GM23338 (cell line): ENCODE results near the gene UBE2G1. TPM values are rescaled to one million over a fixed set of nuclear protein-coding genes. Genes with fewer than 3 reads are reported as not detected.
A peak's percentile ranks its signal among the peaks of the same experiment; 100 is the strongest.

ENCODE experiments used
- ATAC-seq: fragments of 200-7000 bp; cut with Tn5 transposase; 3 replicates; pipeline ENCODE4 v1.9.1; 2020
- DNase-seq: peaks from one replicate; pipeline ENCODE4 v3.0.0-alpha.2; 2015; ENCODE audit warnings: low spot score
- H2AFZ ChIP-seq: fragments of 200-600 bp; sonication (generic); 2 replicates; pipeline ENCODE4 v1.8.0; 2016; ENCODE audit warnings: antibody characterized with exemption, mild to moderate bottlenecking, moderate library complexity
- H3F3A ChIP-seq: fragments of 200-600 bp; sonication (generic); replicated peaks from 2 replicates; pipeline ENCODE4 v1.8.0; 2017; ENCODE audit warnings: antibody characterized with exemption, mixed run types, low read depth
- H3K27ac ChIP-seq: fragments of 200-600 bp; sonication (generic); 2 replicates; pipeline ENCODE4 v1.6.1; 2016; ENCODE audit warnings: low read depth
- H3K27me3 ChIP-seq: fragments of 200-600 bp; sonication (generic); 2 replicates; pipeline ENCODE4 v1.8.0; 2016; ENCODE audit warnings: mild to moderate bottlenecking, mixed run types, moderate library complexity; ENCODE audit not compliant: insufficient read depth
- H3K36me3 ChIP-seq: fragments of 200-600 bp; sonication (generic); 2 replicates; pipeline ENCODE4 v1.8.0; 2016; ENCODE audit warnings: mild to moderate bottlenecking; ENCODE audit not compliant: insufficient read depth
- H3K4me1 ChIP-seq: fragments of 200-600 bp; sonication (generic); 2 replicates; pipeline ENCODE4 v1.8.0; 2016; ENCODE audit warnings: mild to moderate bottlenecking, moderate library complexity; ENCODE audit not compliant: insufficient read depth
- H3K4me2 ChIP-seq: fragments of 200-600 bp; sonication (generic); 2 replicates; pipeline ENCODE4 v1.7.1; 2017; ENCODE audit warnings: mixed run types
- H3K4me3 ChIP-seq: fragments of 200-600 bp; sonication (generic); 2 replicates; pipeline ENCODE4 v1.6.1; 2016; ENCODE audit warnings: mixed run types
- H3K79me2 ChIP-seq: fragments of 200-600 bp; sonication (generic); replicated peaks from 2 replicates; pipeline ENCODE4 v1.8.0; 2017; ENCODE audit warnings: mild to moderate bottlenecking; ENCODE audit not compliant: insufficient read depth
- H3K9me2 ChIP-seq: fragments of 200-600 bp; sonication (generic); 2 replicates; pipeline ENCODE4 v1.8.0; 2017; ENCODE audit not compliant: insufficient read depth
- H4K20me1 ChIP-seq: fragments of 200-600 bp; sonication (generic); replicated peaks from 2 replicates; pipeline ENCODE4 v1.8.0; 2017; ENCODE audit warnings: mild to moderate bottlenecking; ENCODE audit not compliant: insufficient read depth
- H3K27ac Mint-ChIP-seq: 2 replicates; pipeline ENCODE4 v1.8.0; 2020; ENCODE audit warnings: inconsistent platforms, mild to moderate bottlenecking, moderate library complexity, mixed read lengths
- H3K27me3 Mint-ChIP-seq: 3 replicates; pipeline ENCODE4 v1.8.0; 2022; ENCODE audit warnings: low read depth, mild to moderate bottlenecking, moderate library complexity, mixed read lengths, inconsistent platforms; ENCODE audit not compliant: insufficient read depth, poor library complexity
- H3K36me3 Mint-ChIP-seq: 3 replicates; pipeline ENCODE4 v1.8.0; 2021; ENCODE audit warnings: low read depth, mild to moderate bottlenecking, inconsistent platforms, moderate library complexity, mixed read lengths
- H3K4me1 Mint-ChIP-seq: 3 replicates; pipeline ENCODE4 v1.8.0; 2020; ENCODE audit warnings: mild to moderate bottlenecking, inconsistent platforms, mixed read lengths
- H3K4me3 Mint-ChIP-seq: 3 replicates; pipeline ENCODE4 v1.8.0; 2021; ENCODE audit warnings: moderate library complexity, mild to moderate bottlenecking, inconsistent platforms, mixed read lengths
- H3K9me3 Mint-ChIP-seq: 3 replicates; pipeline ENCODE4 v1.8.0; 2020; ENCODE audit warnings: moderate library complexity, mild to moderate bottlenecking, inconsistent platforms, mixed read lengths
- CREB1 ChIP-seq: fragments of 250-450 bp; sonication (Bioruptor Pico); IDR thresholded peaks from 2 replicates; pipeline ENCODE4 v1.5.0; 2020; ENCODE audit warnings: low read depth, mild to moderate bottlenecking, moderate library complexity
- EZH2 ChIP-seq: fragments of 200-600 bp; sonication (generic); IDR thresholded peaks from one replicate; pipeline ENCODE4 v1.8.0; 2017; ENCODE audit warnings: antibody characterized with exemption, mild to moderate bottlenecking, low read depth; ENCODE audit not compliant: unreplicated experiment
- EZH2phosphoT487 ChIP-seq: fragments of 200-600 bp; sonication (generic); IDR thresholded peaks from one replicate; pipeline ENCODE4 v1.8.1; 2018; ENCODE audit warnings: antibody characterized with exemption; ENCODE audit not compliant: unreplicated experiment
- JUNB ChIP-seq: IDR thresholded peaks from one replicate; pipeline ENCODE4 v1.6.1; 2016; ENCODE audit warnings: antibody characterized with exemption; ENCODE audit not compliant: unreplicated experiment
- NANOG ChIP-seq: IDR thresholded peaks from 2 replicates; pipeline ENCODE4 v1.6.1; 2016; ENCODE audit warnings: antibody characterized with exemption, borderline replicate concordance
- POLR2AphosphoS5 ChIP-seq: IDR thresholded peaks from 2 replicates; pipeline ENCODE4 v1.6.1; 2016; ENCODE audit warnings: antibody characterized with exemption, low read depth
- STAT1 ChIP-seq: IDR thresholded peaks from one replicate; pipeline ENCODE4 v1.6.1; 2016; ENCODE audit warnings: antibody characterized with exemption; ENCODE audit not compliant: unreplicated experiment
- ZNF114 ChIP-seq: fragments of 250-450 bp; sonication (Bioruptor Pico); IDR thresholded peaks from 2 replicates; pipeline ENCODE4 v1.5.0; 2020; ENCODE audit warnings: mild to moderate bottlenecking, moderate library complexity
- ZNF331 ChIP-seq: fragments of 250-450 bp; sonication (Bioruptor Pico); IDR thresholded peaks from 2 replicates; pipeline ENCODE4 v1.5.0; 2020; ENCODE audit warnings: low read depth, mild to moderate bottlenecking, moderate library complexity
- long read RNA-seq: library from polyadenylated mRNA; unstranded; transcript quantifications from one replicate; pipeline ENCODE4 v2.0.0, GENCODE V29; 2020; ENCODE audit not compliant: unreplicated experiment
- polyA plus RNA-seq: library from polyadenylated mRNA; unstranded; fragments of >200 nt; fragmentation: Nextera tagmentation; extraction: Ambion mirVana; gene quantifications from 2 replicates; pipeline ENCODE4 v1.2.1, GENCODE V29; 2016
- total RNA-seq: library from RNA; depleted of rRNA; stranded (reverse); fragments of >200 nt; shearing (Covaris generic); gene quantifications from 2 replicates; pipeline ENCODE4 v1.2.3, GENCODE V29; 2014; rRNA removed
- TF ChIP-seq, protein P1 (sequence below): fragments of 250-450 bp; sonication (Bioruptor Pico); IDR thresholded peaks from 2 replicates; pipeline ENCODE4 v1.5.0; 2020; ENCODE audit warnings: mild to moderate bottlenecking, moderate library complexity
- TF ChIP-seq, protein P2 (sequence below): IDR thresholded peaks from one replicate; pipeline ENCODE4 v1.6.1; 2018; ENCODE audit warnings: antibody characterized with exemption; ENCODE audit not compliant: unreplicated experiment
- TF ChIP-seq, protein P3 (sequence below): IDR thresholded peaks from 2 replicates; pipeline ENCODE4 v1.6.1; 2016; ENCODE audit warnings: antibody characterized with exemption

UBE2G1 gene, protein sequence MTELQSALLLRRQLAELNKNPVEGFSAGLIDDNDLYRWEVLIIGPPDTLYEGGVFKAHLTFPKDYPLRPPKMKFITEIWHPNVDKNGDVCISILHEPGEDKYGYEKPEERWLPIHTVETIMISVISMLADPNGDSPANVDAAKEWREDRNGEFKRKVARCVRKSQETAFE
- total RNA-seq (145 and 161 TPM in 2 replicates), polyA plus RNA-seq (64.2 and 71.9 TPM in 2 replicates)
- long read RNA-seq, transcript UBE2G1-201 (6 exons, 3,974 nt) = major isoform, 31 of 46 reads
- long read RNA-seq, partial matches to known transcripts = 4 of 46 reads
- long read RNA-seq, other reads (novel, unspliced or antisense) = 9 of 46 reads

DNA sequence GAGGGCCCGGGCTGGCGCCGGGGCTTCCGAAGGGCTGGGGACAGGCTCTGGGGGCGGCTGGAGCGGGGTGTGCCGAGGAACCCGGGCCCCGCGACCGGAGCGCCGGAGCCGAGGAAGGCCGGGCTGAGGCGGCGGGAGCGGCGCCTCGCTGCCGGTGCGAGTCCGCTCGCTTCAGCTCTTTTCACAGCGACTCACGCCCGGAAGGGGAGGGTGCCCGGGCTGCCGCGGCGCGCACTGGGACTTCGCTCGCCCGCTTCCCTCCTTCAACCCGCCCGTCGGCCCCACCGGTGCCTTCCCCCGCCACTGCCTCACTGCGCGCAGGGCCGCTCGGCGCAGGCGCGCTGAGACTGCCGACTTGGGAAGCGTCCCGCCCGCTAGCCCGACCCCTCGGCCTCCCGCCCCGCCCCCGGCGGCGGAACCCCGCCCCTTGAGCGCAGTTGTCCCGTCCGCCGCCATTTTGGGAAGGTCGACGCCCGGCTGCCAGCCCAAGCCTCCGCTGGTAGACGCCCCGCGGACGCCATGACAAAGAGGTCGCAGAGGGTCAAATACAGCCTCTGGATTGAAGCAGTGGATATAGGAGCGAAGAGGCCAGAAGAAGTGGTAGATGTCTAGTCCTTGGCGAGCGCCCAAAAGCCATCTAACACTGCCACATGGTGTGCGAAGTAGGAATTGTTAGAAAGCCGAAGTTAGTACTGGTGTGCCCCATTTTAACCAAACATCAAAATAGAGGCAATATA is at the start of gene UBE2G1:
TSS of gene UBE2G1 (minus strand) at position 349 of the 737 bp plus-strand sequence. CDS start 359 bp downstream, outside the sequence.
- Histone ChIP-seq H3K9me2 (no peaks in the 10 kb centered on the region), H3K27ac (peak within 1 kb of the TSS; percentile 95), H3K4me2 (peak within 1 kb of the TSS; percentile 85), H3K4me1 (peaks cover 12% of the 10 kb centered on the region), H3K4me3 (peak within 1 kb of the TSS; percentile 93), H3K27me3 (no peaks in the 10 kb centered on the region), H4K20me1 (peaks cover 17% of the 10 kb centered on the region), H3F3A (no peaks in the 10 kb centered on the region), H3K79me2 (peaks cover 48% of the 10 kb centered on the region), H3K36me3 (no peaks in the 10 kb centered on the region), H2AFZ (no peak within 1 kb of the TSS)
- Mint-ChIP-seq H3K4me1 (peaks cover 17% of the 10 kb centered on the region), H3K4me3 (peak within 1 kb of the TSS; percentile 66), H3K36me3 (peaks cover 28% of the 10 kb centered on the region), H3K9me3 (0 out of 3 replicates have a peak, but pooled peaks cover 9% of the 10 kb centered on the region), H3K27me3 (peaks cover 2% of the 10 kb centered on the region), H3K27ac (peak within 1 kb of the TSS; percentile 93)
- ATAC-seq (peak; percentile 82), DNase-seq (peak; percentile 99)
- TF ChIP-seq EZH2 (no peak), CREB1 (peak; percentile 56; the same call in 1 of the 2 replicates), POLR2AphosphoS5 (peak; percentile 97), JUNB (no peak), EZH2phosphoT487 (no peak), ZNF114 (CRISPR knock-in tag) (no peak), NANOG (0 out of 2 replicates have a peak, but pooled peaks have one; percentile 1), ZNF331 (CRISPR knock-in tag) (no peak), STAT1 (no peak)
- TF ChIP-seq, protein P1, sequence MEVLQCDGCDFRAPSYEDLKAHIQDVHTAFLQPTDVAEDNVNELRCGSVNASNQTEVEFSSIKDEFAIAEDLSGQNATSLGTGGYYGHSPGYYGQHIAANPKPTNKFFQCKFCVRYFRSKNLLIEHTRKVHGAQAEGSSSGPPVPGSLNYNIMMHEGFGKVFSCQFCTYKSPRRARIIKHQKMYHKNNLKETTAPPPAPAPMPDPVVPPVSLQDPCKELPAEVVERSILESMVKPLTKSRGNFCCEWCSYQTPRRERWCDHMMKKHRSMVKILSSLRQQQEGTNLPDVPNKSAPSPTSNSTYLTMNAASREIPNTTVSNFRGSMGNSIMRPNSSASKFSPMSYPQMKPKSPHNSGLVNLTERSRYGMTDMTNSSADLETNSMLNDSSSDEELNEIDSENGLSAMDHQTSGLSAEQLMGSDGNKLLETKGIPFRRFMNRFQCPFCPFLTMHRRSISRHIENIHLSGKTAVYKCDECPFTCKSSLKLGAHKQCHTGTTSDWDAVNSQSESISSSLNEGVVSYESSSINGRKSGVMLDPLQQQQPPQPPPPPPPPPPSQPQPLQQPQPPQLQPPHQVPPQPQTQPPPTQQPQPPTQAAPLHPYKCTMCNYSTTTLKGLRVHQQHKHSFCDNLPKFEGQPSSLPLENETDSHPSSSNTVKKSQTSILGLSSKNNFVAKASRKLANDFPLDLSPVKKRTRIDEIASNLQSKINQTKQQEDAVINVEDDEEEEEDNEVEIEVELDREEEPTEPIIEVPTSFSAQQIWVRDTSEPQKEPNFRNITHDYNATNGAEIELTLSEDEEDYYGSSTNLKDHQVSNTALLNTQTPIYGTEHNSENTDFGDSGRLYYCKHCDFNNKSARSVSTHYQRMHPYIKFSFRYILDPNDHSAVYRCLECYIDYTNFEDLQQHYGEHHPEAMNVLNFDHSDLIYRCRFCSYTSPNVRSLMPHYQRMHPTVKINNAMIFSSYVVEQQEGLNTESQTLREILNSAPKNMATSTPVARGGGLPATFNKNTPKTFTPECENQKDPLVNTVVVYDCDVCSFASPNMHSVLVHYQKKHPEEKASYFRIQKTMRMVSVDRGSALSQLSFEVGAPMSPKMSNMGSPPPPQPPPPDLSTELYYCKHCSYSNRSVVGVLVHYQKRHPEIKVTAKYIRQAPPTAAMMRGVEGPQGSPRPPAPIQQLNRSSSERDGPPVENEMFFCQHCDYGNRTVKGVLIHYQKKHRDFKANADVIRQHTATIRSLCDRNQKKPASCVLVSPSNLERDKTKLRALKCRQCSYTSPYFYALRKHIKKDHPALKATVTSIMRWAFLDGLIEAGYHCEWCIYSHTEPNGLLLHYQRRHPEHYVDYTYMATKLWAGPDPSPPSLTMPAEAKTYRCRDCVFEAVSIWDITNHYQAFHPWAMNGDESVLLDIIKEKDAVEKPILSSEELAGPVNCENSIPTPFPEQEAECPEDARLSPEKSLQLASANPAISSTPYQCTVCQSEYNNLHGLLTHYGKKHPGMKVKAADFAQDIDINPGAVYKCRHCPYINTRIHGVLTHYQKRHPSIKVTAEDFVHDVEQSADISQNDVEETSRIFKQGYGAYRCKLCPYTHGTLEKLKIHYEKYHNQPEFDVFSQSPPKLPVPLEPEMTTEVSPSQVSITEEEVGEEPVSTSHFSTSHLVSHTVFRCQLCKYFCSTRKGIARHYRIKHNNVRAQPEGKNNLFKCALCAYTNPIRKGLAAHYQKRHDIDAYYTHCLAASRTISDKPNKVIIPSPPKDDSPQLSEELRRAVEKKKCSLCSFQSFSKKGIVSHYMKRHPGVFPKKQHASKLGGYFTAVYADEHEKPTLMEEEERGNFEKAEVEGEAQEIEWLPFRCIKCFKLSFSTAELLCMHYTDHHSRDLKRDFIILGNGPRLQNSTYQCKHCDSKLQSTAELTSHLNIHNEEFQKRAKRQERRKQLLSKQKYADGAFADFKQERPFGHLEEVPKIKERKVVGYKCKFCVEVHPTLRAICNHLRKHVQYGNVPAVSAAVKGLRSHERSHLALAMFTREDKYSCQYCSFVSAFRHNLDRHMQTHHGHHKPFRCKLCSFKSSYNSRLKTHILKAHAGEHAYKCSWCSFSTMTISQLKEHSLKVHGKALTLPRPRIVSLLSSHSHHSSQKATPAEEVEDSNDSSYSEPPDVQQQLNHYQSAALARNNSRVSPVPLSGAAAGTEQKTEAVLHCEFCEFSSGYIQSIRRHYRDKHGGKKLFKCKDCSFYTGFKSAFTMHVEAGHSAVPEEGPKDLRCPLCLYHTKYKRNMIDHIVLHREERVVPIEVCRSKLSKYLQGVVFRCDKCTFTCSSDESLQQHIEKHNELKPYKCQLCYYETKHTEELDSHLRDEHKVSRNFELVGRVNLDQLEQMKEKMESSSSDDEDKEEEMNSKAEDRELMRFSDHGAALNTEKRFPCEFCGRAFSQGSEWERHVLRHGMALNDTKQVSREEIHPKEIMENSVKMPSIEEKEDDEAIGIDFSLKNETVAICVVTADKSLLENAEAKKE (CRISPR knock-in tag) = no peak
- TF ChIP-seq, protein P2, sequence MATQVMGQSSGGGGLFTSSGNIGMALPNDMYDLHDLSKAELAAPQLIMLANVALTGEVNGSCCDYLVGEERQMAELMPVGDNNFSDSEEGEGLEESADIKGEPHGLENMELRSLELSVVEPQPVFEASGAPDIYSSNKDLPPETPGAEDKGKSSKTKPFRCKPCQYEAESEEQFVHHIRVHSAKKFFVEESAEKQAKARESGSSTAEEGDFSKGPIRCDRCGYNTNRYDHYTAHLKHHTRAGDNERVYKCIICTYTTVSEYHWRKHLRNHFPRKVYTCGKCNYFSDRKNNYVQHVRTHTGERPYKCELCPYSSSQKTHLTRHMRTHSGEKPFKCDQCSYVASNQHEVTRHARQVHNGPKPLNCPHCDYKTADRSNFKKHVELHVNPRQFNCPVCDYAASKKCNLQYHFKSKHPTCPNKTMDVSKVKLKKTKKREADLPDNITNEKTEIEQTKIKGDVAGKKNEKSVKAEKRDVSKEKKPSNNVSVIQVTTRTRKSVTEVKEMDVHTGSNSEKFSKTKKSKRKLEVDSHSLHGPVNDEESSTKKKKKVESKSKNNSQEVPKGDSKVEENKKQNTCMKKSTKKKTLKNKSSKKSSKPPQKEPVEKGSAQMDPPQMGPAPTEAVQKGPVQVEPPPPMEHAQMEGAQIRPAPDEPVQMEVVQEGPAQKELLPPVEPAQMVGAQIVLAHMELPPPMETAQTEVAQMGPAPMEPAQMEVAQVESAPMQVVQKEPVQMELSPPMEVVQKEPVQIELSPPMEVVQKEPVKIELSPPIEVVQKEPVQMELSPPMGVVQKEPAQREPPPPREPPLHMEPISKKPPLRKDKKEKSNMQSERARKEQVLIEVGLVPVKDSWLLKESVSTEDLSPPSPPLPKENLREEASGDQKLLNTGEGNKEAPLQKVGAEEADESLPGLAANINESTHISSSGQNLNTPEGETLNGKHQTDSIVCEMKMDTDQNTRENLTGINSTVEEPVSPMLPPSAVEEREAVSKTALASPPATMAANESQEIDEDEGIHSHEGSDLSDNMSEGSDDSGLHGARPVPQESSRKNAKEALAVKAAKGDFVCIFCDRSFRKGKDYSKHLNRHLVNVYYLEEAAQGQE = no peak
- TF ChIP-seq, protein P3, sequence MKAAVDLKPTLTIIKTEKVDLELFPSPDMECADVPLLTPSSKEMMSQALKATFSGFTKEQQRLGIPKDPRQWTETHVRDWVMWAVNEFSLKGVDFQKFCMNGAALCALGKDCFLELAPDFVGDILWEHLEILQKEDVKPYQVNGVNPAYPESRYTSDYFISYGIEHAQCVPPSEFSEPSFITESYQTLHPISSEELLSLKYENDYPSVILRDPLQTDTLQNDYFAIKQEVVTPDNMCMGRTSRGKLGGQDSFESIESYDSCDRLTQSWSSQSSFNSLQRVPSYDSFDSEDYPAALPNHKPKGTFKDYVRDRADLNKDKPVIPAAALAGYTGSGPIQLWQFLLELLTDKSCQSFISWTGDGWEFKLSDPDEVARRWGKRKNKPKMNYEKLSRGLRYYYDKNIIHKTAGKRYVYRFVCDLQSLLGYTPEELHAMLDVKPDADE = 0 out of 2 replicates have a peak, but pooled peaks have one; percentile 62
